Endothelial cell of umbilical vein (primary cell): ENCODE data around the gene C11orf58. TPM values are rescaled to one million over a fixed set of nuclear protein-coding genes. Genes with fewer than 3 reads are reported as not detected.

ENCODE experiments used
- BruUV-seq: library from RNA; stranded (reverse); fragments of 400-500 nt; replicated peaks from 2 replicates; lab custom pipeline; 2021; lab: Mats Ljungman, UMichigan
- CTCF ChIA-PET: fragments of 300-600, 350-600 bp; sonication (Branson Sonifier 250); formaldehyde crosslinking; loops from one replicate; lab custom pipeline; 2021; ENCODE audit warnings: antibody characterized with exemption, inconsistent platforms; lab: Charles Lee
- POLR2A ChIA-PET: fragments of 300-600, 350-600 bp; sonication (Branson Sonifier 250); formaldehyde crosslinking; loops from one replicate; lab custom pipeline; 2021; ENCODE audit warnings: antibody characterized with exemption, inconsistent platforms; lab: Charles Lee
- DNase-seq: peaks from one replicate; pipeline ENCODE4 v3.0.0-alpha.2; 2011; ENCODE audit warnings: low read depth, low spot score
- FAIRE-seq: peaks from 2 replicates; lab custom pipeline; 2011; peaks lifted over from hg19 to GRCh38; lab: Jason Lieb, UNC
- H2AFZ ChIP-seq: 2 replicates; pipeline ENCODE4 v1.6.0; 2012; ENCODE audit warnings: low read depth, low read length, control low read depth, inconsistent platforms
- H3K27ac ChIP-seq: 2 replicates; pipeline ENCODE4 v1.5.1; 2011; ENCODE audit warnings: low read depth, mild to moderate bottlenecking, control low read depth, low read length, moderate library complexity; ENCODE audit not compliant: insufficient read depth
- H3K27me3 ChIP-seq, 2 experiments: 2 replicates each; pipeline versions ENCODE4 v1.6.0 to v1.6.1; 2011; ENCODE audit warnings: low read length in 2 of 2, mixed read lengths in 1 of 2; ENCODE audit not compliant: control insufficient read depth in 2 of 2, insufficient read depth in 2 of 2
- H3K36me3 ChIP-seq, 2 experiments: 2 replicates in 1 of 2; 3 replicates in 1 of 2; pipeline ENCODE4 v1.5.1; 2011; ENCODE audit warnings: low read length in 2 of 2, mild to moderate bottlenecking in 1 of 2, moderate library complexity in 1 of 2; ENCODE audit not compliant: control insufficient read depth in 2 of 2, insufficient read depth in 2 of 2; ENCODE audit errors: extremely low read depth in 1 of 2
- H3K4me1 ChIP-seq: 3 replicates; pipeline ENCODE4 v1.5.1; 2011; ENCODE audit warnings: mild to moderate bottlenecking, low read length; ENCODE audit not compliant: control insufficient read depth, insufficient read depth; ENCODE audit errors: extremely low read depth
- H3K4me2 ChIP-seq: 2 replicates; pipeline ENCODE4 v1.6.1; 2011; ENCODE audit warnings: low read length, control low read depth, mixed read lengths; ENCODE audit not compliant: insufficient read depth
- H3K4me3 ChIP-seq, 3 experiments: fragments of 200-600 bp in 1 of 3; sonication (generic), shearing (Covaris generic) in 1 of 3; replicated peaks in 1 of 3; 2 replicates each; pipeline ENCODE4 v1.5.1; 2011 to 2016; ENCODE audit warnings: control low read depth in 3 of 3, low read length in 3 of 3, mild to moderate bottlenecking in 2 of 3, inconsistent platforms in 1 of 3, low read depth in 1 of 3, moderate library complexity in 1 of 3; ENCODE audit not compliant: insufficient read depth in 1 of 3
- H3K79me2 ChIP-seq: 2 replicates; pipeline ENCODE4 v1.6.0; 2012; ENCODE audit warnings: low read length, inconsistent platforms; ENCODE audit not compliant: control insufficient read depth, insufficient read depth
- H3K9ac ChIP-seq: replicated peaks from 2 replicates; pipeline ENCODE3; 2011; ENCODE audit warnings: low read length, control low read depth; ENCODE audit not compliant: insufficient read depth; ENCODE audit errors: extremely low read depth
- H3K9me1 ChIP-seq: replicated peaks from 3 replicates; pipeline ENCODE4 v1.6.0; 2011; ENCODE audit warnings: mild to moderate bottlenecking, low read length; ENCODE audit not compliant: control insufficient read depth, insufficient read depth; ENCODE audit errors: extremely low read depth
- H3K9me3 ChIP-seq: replicated peaks from 2 replicates; pipeline ENCODE4 v1.5.1; 2012; ENCODE audit warnings: low read length, inconsistent platforms; ENCODE audit not compliant: control insufficient read depth, insufficient read depth
- H4K20me1 ChIP-seq: replicated peaks from 2 replicates; pipeline ENCODE3; 2011; ENCODE audit warnings: mild to moderate bottlenecking, low read length; ENCODE audit not compliant: control insufficient read depth, insufficient read depth; ENCODE audit errors: extremely low read depth
- EZH2 ChIP-seq: IDR thresholded peaks from 2 replicates; pipeline ENCODE4 v1.6.1; 2012; ENCODE audit warnings: borderline replicate concordance, low read depth, mild to moderate bottlenecking, moderate library complexity, low read length, inconsistent platforms; ENCODE audit not compliant: severe bottlenecking
- FOS ChIP-seq: IDR thresholded peaks from 2 replicates; pipeline ENCODE4 v1.6.1; 2011; ENCODE audit warnings: mild to moderate bottlenecking, low read length, moderate library complexity, borderline replicate concordance; ENCODE audit not compliant: insufficient read depth
- GATA2 ChIP-seq: IDR thresholded peaks from 2 replicates; pipeline ENCODE4 v1.7.0; 2011; ENCODE audit warnings: low read depth, mild to moderate bottlenecking, moderate library complexity, mixed read lengths, low read length; ENCODE audit not compliant: insufficient read length, insufficient read depth
- JUN ChIP-seq: IDR thresholded peaks from 2 replicates; pipeline ENCODE4 v1.6.1; 2011; ENCODE audit warnings: borderline replicate concordance, low read depth; ENCODE audit not compliant: insufficient read length, insufficient read depth
- MYC ChIP-seq: IDR thresholded peaks from one replicate; pipeline ENCODE4 v1.6.1; 2011; ENCODE audit warnings: mild to moderate bottlenecking, low read depth, low read length
- POLR2A ChIP-seq: IDR thresholded peaks from 2 replicates; pipeline ENCODE4 v1.6.1; 2012; ENCODE audit warnings: low read depth, mild to moderate bottlenecking, control low read depth, low read length
- POLR2AphosphoS5 ChIP-seq: IDR thresholded peaks from 2 replicates; pipeline ENCODE4 v1.6.1; 2012; ENCODE audit warnings: low read depth, mild to moderate bottlenecking, control low read depth, low read length, moderate library complexity; ENCODE audit not compliant: insufficient read depth
- dilution Hi-C: fragments of 300-500 bp; cut with MboI; formaldehyde crosslinking; loops from one replicate; pipeline ENCODE4 v1.15.0; 2019; ENCODE audit warnings: low sequenced_read_pairs; ENCODE audit not compliant: extremely low pct_ligation_motif_present
- intact Hi-C: fragments of 100-400 bp; cut with micrococcal nuclease; formaldehyde crosslinking; loops from one replicate; pipeline ENCODE4 v1.10.0; 2022
- polyA plus RNA-seq, 4 experiments: library from polyadenylated mRNA; depleted of rRNA in 3 of 4; stranded (reverse) in 3 of 4; unstranded in 1 of 4; fragments of >200 nt; gene quantifications; 2 replicates each; pipeline versions ENCODE4 v1.2.1 to v1.2.3, GENCODE V29; 2011 to 2012; ENCODE audit warnings: missing spikeins in 1 of 4
- total RNA-seq: library from RNA; stranded (reverse); gene quantifications from 2 replicates; pipeline ENCODE4 v1.2.3, GENCODE V29; 2021
- TF ChIP-seq, protein P1 (sequence below): IDR thresholded peaks from 2 replicates; pipeline ENCODE4 v1.6.1; 2011; ENCODE audit not compliant: insufficient read depth, insufficient read length
- TF ChIP-seq, protein P2 (sequence below), 2 donors: IDR thresholded peaks; 1 replicate in 1 of 2; 2 replicates in 1 of 2; pipeline ENCODE4 v1.5.1; 2011; ENCODE audit warnings: low read length in 2 of 2, mild to moderate bottlenecking in 2 of 2, moderate library complexity in 2 of 2, control low read depth in 1 of 2, inconsistent platforms in 1 of 2, low read depth in 1 of 2; ENCODE audit not compliant: insufficient read depth in 1 of 2; ENCODE audit errors: extremely low read depth in 1 of 2

C11orf58 gene
- total and polyA plus RNA-seq, 2 donors (not counting 3 experiments of a cell fraction or from before 2014, with no cell fraction given) = 88.4 to 150 TPM

DNA sequence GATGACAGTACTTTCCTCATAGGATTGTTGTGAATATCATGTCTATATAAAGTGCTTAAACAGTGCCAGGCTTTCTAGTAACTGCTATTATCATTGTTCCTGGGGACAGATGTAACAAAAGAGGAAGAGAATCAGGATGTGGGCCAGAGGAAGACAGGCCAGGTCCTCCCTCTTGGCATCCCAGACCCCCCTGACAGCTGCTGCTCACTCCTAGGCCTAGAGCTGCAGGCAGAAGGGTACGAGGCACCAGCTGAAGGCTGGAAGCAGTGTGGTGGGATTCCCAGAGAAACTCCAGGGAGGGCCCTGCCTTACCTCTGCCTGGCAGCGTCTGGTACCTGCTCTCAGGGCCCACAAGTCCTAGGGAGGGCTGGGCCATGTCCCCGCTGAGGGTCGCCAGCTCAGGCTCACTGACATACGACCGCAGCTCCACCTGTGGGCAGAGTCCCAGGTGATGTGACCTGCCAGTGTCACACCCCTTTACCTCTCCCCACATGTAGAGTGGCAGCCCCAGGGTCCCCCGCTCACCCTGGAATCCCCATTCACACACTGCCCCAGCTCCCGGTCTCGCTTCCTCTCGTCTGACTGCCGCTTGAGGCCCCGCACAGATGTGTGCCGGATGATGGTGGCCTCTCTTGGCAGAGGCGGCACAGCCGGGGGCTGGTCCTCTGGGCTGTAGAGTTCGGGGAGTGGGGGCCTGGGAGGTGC is 52.2 kb downstream of the C11orf58 start:
- DNase-seq = no peak
- no peaks in the 10 kb centered on the region for H3K27me3 ChIP-seq
- H3K4me2 ChIP-seq = no peak overlapping the region
- H3K27ac ChIP-seq = peak overlapping the region; percentile 89
- H2AFZ ChIP-seq = no peak overlapping the region
- H3K36me3 ChIP-seq = no peaks in the 10 kb centered on the region
- TF ChIP-seq JUN = no peak
- no peak for TF ChIP-seq FOS
- TF ChIP-seq POLR2AphosphoS5 = no peak
- TF ChIP-seq, protein P1, sequence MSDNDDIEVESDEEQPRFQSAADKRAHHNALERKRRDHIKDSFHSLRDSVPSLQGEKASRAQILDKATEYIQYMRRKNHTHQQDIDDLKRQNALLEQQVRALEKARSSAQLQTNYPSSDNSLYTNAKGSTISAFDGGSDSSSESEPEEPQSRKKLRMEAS = no peak
- no peak for TF ChIP-seq POLR2A
- no peak for TF ChIP-seq EZH2
- no peak for TF ChIP-seq MYC
- TF ChIP-seq, protein P2, sequence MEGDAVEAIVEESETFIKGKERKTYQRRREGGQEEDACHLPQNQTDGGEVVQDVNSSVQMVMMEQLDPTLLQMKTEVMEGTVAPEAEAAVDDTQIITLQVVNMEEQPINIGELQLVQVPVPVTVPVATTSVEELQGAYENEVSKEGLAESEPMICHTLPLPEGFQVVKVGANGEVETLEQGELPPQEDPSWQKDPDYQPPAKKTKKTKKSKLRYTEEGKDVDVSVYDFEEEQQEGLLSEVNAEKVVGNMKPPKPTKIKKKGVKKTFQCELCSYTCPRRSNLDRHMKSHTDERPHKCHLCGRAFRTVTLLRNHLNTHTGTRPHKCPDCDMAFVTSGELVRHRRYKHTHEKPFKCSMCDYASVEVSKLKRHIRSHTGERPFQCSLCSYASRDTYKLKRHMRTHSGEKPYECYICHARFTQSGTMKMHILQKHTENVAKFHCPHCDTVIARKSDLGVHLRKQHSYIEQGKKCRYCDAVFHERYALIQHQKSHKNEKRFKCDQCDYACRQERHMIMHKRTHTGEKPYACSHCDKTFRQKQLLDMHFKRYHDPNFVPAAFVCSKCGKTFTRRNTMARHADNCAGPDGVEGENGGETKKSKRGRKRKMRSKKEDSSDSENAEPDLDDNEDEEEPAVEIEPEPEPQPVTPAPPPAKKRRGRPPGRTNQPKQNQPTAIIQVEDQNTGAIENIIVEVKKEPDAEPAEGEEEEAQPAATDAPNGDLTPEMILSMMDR (IDR thresholded peaks at IDR 0.05; ENCODE audit: extremely low read depth in 1 of 2, insufficient read depth in 1 of 2, low read depth in 1 of 2, low read length in 2 of 2) = no peak
- no peak for TF ChIP-seq GATA2
- peak overlapping the region; percentile 65 for H3K9ac ChIP-seq
- BruUV-seq = no TSS peak
- H3K4me1 ChIP-seq = peaks cover 58% of the 10 kb centered on the region
- no peaks in the 10 kb centered on the region for H3K9me3 ChIP-seq
- no peaks in the 10 kb centered on the region for H3K9me1 ChIP-seq
- intact Hi-C loops = loop anchor here (2.0 to 5.0 kb wide), 5 partner anchors 52 to 562 kb away; partner anchors contain the start of genes C11orf58 and NCR3LG1
- CTCF ChIA-PET = interaction anchor here (0.7 to 5.3 kb wide), 4 partner anchors 19 to 272 kb away, joined by 3 to 26 read pairs (median 10); no protein-coding TSS in a partner anchor
- no peak for FAIRE-seq
- no peak overlapping the region for H3K4me3 ChIP-seq
- H4K20me1 ChIP-seq = no peaks in the 10 kb centered on the region
- no peaks in the 10 kb centered on the region for H3K79me2 ChIP-seq
- dilution Hi-C loops = no loop called here
- POLR2A ChIA-PET = no interaction called here
